GM12892 (cell line): ENCODE data around the gene CHST8.

Experiments used
- POLR2A ChIP-seq: IDR thresholded peaks from 2 replicates; pipeline ENCODE4 v1.6.1; 2011; ENCODE audit warnings: low read depth, low read length, control low read depth
- POLR2AphosphoS5 ChIP-seq: IDR thresholded peaks from 2 replicates; pipeline ENCODE4 v1.6.1; 2011; ENCODE audit warnings: low read depth, low read length, control low read depth

DNA sequence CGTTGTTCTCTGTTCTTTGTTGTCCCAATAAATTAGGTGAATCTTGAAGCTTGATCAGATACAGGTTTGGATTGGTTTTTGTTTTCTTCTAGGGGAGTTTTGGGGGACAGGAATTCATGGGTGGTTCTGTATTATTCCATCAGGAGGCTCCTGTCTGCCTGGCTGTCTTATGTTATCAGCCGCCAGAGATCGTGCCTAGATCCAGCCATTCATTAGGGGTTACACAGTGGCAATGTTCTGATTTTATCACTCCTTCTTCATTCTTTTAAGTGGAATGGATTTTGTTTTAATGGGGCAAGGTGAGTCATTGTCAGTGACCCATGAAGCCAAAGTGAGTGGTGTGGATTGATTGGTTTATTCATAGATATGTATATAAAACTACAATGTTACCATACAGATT is 71.9 kb downstream of the CHST8 start:
- TF ChIP-seq POLR2A (no peak), POLR2AphosphoS5 (no peak)
